ENCODE measurements around the gene CACNA2D2.

The CACNA2D2 gene

GRCh38 chr3:50340448-50341329, 162.7 kb downstream of the CACNA2D2 start, which contains the start of gene RASSF1:
TSS of gene RASSF1 (minus strand) at chr3:50340836. CDS start at chr3:50340805, 31 bp downstream.
- DNase-seq = peak; percentile 64 to 68

DNA sequence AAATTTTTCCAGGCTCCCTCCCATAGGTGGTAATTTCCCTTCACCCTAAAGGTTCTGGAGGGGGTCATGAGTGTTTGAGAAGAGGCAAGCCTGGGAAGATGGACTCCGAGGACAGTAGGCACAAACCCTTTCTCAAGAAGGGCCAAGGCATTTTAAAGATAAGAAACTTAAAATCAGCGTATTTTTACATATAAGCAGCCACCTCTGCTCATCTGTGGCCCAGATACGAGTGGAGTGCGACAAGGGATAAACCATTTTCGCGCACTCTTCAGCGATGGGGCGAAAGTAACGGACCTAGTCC, 163.3 kb downstream of the CACNA2D2 start:
- DNase-seq = no peak

GRCh38 chr3:50339485-50340146, 163.8 kb downstream of the CACNA2D2 start:
- DNase-seq = no peak

DNA sequence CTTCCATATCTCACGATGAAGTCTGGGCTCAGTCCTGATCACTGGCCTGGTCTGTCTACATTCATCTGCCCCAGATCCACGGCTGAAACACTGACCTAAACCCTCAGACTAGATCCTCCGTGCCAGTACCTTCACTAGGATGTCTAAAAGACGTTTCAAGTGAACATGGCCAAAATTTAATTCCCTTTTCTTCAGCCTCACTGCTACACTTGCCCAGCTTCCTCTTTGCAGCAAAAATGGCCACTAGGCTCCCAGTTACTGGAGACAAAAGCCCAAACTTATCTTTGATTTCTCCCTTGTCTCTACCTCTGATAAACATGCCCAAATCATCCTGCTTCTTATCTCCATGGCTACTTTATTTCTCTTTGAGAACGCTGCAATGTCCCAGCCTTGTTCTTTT, 164.5 kb downstream of the CACNA2D2 start:
- DNase-seq = no peak

GRCh38 chr3:50337175-50337861, 166.1 kb downstream of the CACNA2D2 start:
- DNase-seq = peak; percentile 94

DNA sequence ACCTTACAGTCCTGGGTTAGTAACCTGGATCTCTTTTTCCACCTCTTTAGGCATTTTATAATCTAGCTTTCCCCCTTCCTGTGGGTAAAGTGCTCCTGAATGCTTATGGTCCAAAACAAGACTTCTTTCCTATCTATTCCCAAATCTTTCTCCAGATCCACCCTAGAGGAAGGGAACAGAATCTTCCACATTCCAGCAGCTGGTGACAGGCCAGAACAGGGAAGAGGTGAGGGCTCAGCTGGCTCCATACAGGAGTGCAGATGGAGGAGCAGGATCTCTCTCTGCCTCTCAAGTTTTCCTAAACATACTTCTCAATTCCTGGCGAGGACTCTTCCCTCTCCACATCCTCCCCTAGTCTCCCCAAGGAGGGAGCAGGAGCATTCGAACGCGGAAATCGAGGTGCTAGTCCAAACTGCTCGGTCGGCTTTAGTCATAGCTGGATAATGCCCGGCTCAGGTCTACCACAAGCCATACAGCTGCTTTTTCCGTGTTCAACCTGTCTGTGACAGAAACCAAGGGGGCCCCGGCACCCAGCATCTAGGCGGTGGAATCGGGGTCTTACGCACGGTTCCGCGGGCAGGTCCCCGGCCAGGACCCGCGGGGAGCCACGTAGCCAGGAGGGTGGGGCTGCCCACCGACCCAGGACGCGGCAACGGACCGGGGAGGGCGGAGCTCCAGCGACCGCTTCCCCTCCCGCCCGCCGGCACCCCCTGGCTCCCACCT, 166.8 kb downstream of the CACNA2D2 start:
- no peak for DNase-seq

DNA sequence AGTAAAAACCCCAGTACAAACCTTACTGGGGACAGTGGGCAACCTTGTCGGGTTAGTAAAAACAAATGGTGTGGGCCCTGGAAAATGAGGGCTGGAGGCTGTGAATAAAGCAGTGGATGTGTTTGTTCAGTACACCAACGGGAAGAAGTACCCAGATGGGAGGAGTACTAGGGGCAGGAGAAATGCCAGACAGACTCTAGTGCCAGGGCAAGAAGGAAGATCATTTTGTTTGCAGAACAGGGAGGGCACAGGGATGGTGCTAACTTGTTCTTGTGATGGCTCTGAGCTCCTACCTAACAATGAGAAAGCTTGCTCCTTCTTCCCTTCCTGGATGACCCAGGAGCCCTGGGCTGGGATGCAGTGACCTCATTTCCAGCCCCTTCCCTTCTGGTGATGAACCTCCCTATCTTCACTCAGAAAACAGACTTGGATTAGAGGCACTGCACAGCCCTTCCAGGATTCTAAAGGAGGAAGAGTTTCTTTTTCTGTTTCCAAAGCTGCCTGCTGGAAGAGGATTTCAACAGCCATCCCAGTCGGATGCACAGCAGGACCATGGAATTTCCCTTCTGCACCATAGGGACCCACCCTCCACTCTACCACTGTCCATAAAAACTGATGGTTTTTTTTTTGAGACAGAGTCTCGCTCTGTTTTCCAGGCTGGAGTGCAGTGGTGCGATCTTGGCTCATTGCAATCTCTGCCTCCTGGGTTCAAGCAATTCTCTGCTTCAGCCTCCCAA, 168.9 kb downstream of the CACNA2D2 start:
- no peak for DNase-seq

- DNase-seq = no peak
Observed at GRCh38 chr3:50333744-50334328, 169.6 kb downstream of the CACNA2D2 start.

DNA sequence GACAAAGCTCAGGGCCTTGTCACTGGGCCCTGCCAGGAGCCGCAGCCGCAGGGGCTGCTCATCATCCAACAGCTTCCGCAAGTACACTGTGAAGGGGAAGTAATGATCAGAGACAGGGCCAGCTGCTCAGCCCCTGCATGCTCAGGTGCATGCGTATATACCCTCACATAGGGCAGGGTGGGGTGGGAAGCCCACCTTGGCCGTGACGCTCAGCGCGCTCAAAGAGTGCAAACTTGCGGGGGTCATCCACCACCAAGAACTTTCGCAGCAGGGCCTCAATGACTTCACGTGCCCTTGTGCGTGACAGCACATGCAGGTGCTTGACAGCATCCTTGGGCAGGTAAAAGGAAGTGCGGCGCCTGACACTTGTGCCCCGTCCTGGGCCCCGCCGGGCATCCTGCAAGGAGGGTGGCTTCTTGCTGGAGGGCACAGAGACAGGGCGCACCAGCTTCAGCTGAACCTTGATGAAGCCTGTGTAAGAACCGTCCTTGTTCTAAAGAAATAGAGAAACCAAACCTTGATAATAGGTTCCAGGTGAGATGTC, 172.0 kb downstream of the CACNA2D2 start:
- no peak for DNase-seq

DNA sequence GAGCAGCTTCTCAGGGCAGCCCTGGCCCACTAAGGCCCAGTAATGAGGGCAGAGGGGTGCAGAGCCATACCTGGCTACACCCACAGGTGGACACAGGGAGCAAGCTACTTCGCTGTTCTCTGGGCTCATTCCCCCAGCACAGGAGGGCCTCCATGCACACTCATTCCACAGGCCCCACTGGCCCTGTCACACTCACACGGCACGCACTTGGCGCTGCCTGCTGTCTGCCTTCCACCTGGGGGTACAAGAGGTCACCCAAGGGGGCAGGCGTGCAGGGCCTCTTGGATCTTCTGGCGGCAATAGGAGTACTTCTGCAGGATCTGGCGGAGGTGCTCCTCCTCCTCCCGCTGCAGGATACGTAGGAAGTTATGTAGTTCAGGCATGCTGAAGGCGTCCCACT, 173.1 kb downstream of the CACNA2D2 start:
- DNase-seq = no peak

DNA sequence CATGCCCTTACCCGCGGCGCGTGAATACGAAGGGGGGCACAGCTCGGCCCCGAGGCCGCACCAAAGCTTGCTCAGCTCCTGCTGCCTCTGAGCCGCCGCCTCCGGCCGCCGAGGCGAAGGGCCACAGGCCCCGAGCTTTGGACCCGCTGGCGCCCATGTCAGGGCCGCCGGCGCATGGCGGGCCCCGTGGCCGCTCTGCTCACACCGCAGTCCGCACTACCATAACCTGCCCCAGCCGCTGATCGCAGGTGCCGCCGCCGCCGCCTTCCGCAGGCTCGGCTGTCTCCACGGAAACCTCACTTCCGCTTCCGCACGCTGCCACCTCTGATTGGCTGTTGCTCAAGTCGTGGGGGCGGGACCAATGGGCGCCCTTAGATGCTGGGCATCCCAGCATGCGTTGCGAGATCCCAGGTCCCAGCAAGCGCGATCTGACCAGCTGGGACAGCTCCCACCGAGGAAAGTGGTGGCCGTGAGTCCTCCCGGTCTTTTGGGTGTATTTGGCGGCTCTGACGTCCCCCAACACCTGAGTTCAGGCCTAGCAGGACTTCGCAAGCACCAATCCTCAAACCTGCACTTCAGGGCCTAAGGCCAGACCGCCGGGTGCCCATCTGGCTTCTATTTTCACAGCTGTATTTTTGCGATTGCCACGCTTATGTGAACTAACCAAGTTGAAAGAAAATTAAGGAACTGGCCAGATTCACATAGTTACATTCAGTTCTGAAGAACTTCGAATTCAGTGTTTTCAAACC, 175.3 kb downstream of the CACNA2D2 start, which contains the start of gene TUSC2:
Gene TUSC2 (minus strand): TSS at position 281 of the 749 bp plus-strand sequence. CDS start 124 bp downstream, at position 157.
- peak; percentile 92 for DNase-seq

DNA sequence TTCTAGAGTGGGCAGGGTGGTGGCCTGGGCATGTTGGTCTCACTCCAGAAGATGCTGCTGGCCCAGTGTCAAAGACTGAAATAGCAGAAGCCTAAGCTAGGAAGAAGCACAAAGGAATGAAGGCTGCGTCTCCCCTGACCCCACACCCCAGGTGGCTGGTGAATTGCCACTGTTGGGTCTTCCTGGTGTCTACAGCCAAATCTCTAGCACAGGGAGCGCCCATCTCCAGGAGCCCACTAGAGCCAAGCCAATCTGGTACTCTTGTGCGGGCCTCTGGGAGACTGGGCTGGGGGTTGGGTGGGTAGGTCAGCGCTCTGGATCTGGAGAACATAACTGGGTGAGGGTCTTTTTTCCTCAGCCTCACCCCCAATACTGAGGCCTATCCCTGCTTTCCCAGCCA, 176.3 kb downstream of the CACNA2D2 start:
- DNase-seq = no peak

DNA sequence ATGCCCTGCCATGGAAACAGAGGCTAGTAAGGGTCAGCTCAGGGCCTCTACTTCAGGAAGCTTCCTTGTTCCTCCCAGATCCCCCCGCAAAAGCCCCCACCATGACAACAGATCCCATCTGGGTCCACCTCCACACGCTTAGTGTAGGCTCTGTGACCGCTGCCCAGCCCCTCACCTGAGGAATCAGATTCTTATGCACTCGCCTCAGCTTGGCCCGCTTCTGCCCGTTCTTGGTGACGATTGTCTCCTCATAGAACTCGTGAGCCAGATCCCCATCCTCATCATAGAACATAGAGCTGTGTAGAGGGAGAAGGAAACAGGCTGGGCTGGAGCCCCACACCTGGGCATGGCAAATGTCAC, 177.3 kb downstream of the CACNA2D2 start:
- DNase-seq = no peak

DNA sequence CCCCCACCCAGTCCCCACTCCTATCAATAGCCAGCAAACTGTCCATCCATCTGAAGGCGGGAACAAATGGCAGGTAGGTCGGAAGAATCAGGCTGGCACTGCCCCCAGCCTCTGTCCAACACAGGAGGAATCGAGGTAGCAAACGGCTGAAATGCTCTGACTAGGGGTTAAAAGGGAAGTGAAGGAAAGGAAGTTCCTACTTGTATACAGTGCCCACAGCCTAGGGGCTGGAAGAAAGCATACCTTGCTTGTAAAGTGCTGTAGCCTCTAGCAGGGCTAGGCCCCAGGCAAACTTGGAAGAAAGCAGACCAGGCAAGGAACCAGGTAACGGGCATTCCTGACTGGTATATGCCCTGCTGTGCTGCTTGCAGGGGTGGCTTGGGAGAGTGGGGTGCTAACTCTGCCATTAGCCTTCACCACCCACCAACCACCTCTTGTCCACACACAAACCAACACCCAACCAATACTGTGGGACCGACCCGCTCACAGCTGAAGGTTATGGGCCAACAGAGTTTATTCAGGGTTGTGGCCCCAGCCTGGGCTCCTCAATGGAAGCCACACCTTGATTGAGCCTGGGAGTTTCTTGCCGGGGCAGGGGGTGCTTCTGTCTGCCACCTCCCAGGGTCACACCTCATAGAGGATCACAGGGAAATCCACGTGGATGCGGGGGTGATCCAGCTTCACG, 177.8 kb downstream of the CACNA2D2 start:
- DNase-seq = no peak

GRCh38 chr3:50325113-50325480, 178.3 kb downstream of the CACNA2D2 start:
- DNase-seq = no peak

DNA sequence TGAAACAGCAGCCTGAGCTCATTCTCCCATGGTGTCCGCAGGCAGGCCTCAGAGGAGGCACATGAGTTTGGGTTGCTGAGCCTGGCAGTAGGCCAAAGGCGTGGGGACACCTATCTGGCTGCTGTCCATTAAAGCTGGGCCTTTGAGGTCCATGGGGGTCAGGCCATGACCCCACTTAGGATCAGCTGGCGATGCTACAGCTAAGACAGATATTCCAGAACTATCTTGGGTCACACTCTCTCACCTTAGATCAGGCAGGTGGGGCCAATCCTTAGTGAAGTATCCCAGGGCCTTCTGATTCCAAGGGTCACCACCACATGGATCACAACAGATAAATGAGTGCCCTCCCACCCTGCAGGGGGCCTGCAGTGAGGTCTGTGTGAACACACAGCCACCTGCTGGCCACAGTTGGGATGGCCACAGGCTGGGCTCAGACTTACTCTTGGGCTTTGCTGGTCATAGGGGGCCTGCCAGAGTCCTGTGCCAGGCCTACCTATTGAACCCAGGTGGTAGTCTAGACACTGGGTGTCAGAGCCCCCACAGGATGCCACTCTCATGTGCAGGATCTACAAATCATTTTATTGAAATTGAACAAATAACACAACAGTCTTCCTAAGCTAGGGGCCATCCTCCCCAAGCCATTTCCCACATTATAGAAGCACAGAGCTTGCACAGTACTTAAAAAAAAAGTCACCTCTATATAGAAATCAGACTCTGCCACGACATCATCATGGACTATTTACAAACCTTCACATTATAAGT, 178.9 kb downstream of the CACNA2D2 start:
- peak; percentile 61 for DNase-seq

- no peak for DNase-seq
Observed at GRCh38 chr3:50323614-50324199, 179.7 kb downstream of the CACNA2D2 start.

- DNase-seq = no peak
Observed at GRCh38 chr3:50323092-50323600, 180.3 kb downstream of the CACNA2D2 start.
